H1 (cell line): ENCODE measurements around the gene TM7SF3. TPM values are rescaled to one million over a fixed set of nuclear protein-coding genes. Genes with fewer than 3 reads are reported as not detected.

Source experiments
- CTCF ChIA-PET: fragments of 300-600 bp; sonication (Branson Sonifier 250); formaldehyde crosslinking; loops from one replicate; lab custom pipeline; 2021; ENCODE audit not compliant: partially characterized antibody; lab: Charles Lee
- POLR2A ChIA-PET: fragments of 300-600 bp; sonication (Branson Sonifier 250); formaldehyde crosslinking; loops from one replicate; lab custom pipeline; 2021; ENCODE audit warnings: inconsistent platforms; ENCODE audit not compliant: partially characterized antibody; lab: Charles Lee
- DNase-seq, 2 experiments: peaks; one replicate each; pipeline versions ENCODE4 v3.0.0 to v3.0.0-alpha.2; 2010 to 2022; ENCODE audit warnings: low spot score in 2 of 2, low read depth in 1 of 2, mixed read lengths in 1 of 2
- FAIRE-seq: peaks from 2 replicates; lab custom pipeline; 2011; peaks lifted over from hg19 to GRCh38; lab: Jason Lieb, UNC
- H2AFZ ChIP-seq: 2 replicates; pipeline ENCODE4 v1.8.1; 2012; ENCODE audit warnings: low read length, inconsistent platforms
- H2AK5ac ChIP-seq: 2 replicates; pipeline ENCODE4 v1.6.1; 2013; ENCODE audit warnings: low read depth, low read length
- H2BK120ac ChIP-seq: replicated peaks from 2 replicates; pipeline ENCODE3; 2013; ENCODE audit warnings: low read depth, low read length, inconsistent platforms
- H2BK12ac ChIP-seq: 2 replicates; pipeline ENCODE4 v1.6.1; 2013; ENCODE audit warnings: low read depth, low read length
- H2BK15ac ChIP-seq: 2 replicates; pipeline ENCODE4 v1.6.1; 2013; ENCODE audit warnings: low read length
- H2BK20ac ChIP-seq: 2 replicates; pipeline ENCODE4 v1.6.1; 2013; ENCODE audit warnings: low read length
- H2BK5ac ChIP-seq: 2 replicates; pipeline ENCODE4 v1.6.1; 2013; ENCODE audit warnings: low read depth, low read length
- H3K14ac ChIP-seq: 2 replicates; pipeline ENCODE4 v1.6.1; 2013; ENCODE audit warnings: inconsistent platforms; ENCODE audit not compliant: insufficient read length
- H3K18ac ChIP-seq: 2 replicates; pipeline ENCODE4 v1.6.1; 2013; ENCODE audit warnings: low read length; ENCODE audit errors: extremely low read depth
- H3K23ac ChIP-seq: 2 replicates; pipeline ENCODE4 v1.6.1; 2013; ENCODE audit warnings: inconsistent platforms; ENCODE audit not compliant: insufficient read length
- H3K23me2 ChIP-seq: 2 replicates; pipeline ENCODE4 v1.6.1; 2013; ENCODE audit warnings: low read depth, low read length
- H3K27ac ChIP-seq: 2 replicates; pipeline ENCODE4 v1.6.1; 2011; ENCODE audit warnings: low read depth, low read length, inconsistent platforms
- H3K27me3 ChIP-seq, 4 experiments: replicated peaks in 1 of 4; 1 replicate in 1 of 4; 2 replicates in 3 of 4; pipeline versions ENCODE4 v1.6.1 to v1.8.1; 2011 to 2013; ENCODE audit warnings: low read length in 3 of 4, mild to moderate bottlenecking in 3 of 4, inconsistent platforms in 2 of 4, mixed read lengths in 2 of 4, moderate library complexity in 1 of 4; ENCODE audit not compliant: control insufficient read depth in 3 of 4, insufficient read depth in 3 of 4; ENCODE audit errors: extremely low read depth in 1 of 4
- H3K36me3 ChIP-seq, 4 experiments: 2 replicates each; pipeline versions ENCODE4 v1.6.1 to v1.8.1; 2011 to 2013; ENCODE audit warnings: mild to moderate bottlenecking in 4 of 4, low read length in 3 of 4, moderate library complexity in 2 of 4, control low read depth in 1 of 4, inconsistent platforms in 1 of 4; ENCODE audit not compliant: insufficient read depth in 4 of 4, control insufficient read depth in 2 of 4
- H3K4ac ChIP-seq: replicated peaks from 2 replicates; pipeline ENCODE3; 2013; ENCODE audit warnings: low read length, low read depth, mixed read lengths, inconsistent platforms; ENCODE audit not compliant: insufficient read length
- H3K4me1 ChIP-seq, 4 experiments: replicated peaks in 1 of 4; 1 replicate in 1 of 4; 2 replicates in 3 of 4; pipeline versions ENCODE4 v1.6.1 to v1.8.1; 2011 to 2013; ENCODE audit warnings: low read length in 3 of 4, inconsistent platforms in 2 of 4, mixed read lengths in 1 of 4; ENCODE audit not compliant: insufficient read depth in 4 of 4, control insufficient read depth in 3 of 4
- H3K4me2 ChIP-seq, 2 experiments: 2 replicates each; pipeline versions ENCODE4 v1.6.1 to v1.8.1; 2011 to 2013; ENCODE audit warnings: low read depth in 2 of 2, low read length in 2 of 2, control low read depth in 1 of 2, inconsistent platforms in 1 of 2, mild to moderate bottlenecking in 1 of 2; ENCODE audit not compliant: insufficient read depth in 1 of 2
- H3K4me3 ChIP-seq, 4 experiments: fragments of 200-600, 300-600 bp in 1 of 4; sonication (generic), shearing (Covaris generic), sonication (Bioruptor Twin) in 1 of 4; 2 replicates each; pipeline versions ENCODE4 v1.5.1 to v1.8.1; 2011 to 2016; ENCODE audit warnings: low read length in 4 of 4, low read depth in 3 of 4, control low read depth in 2 of 4, inconsistent platforms in 2 of 4, mild to moderate bottlenecking in 2 of 4, mixed read lengths in 1 of 4, moderate library complexity in 1 of 4; ENCODE audit not compliant: insufficient read depth in 2 of 4; ENCODE audit errors: extremely low read depth in 1 of 4
- H3K56ac ChIP-seq: replicated peaks from 2 replicates; pipeline ENCODE3; 2013; ENCODE audit warnings: low read depth, mild to moderate bottlenecking, mixed read lengths, low read length, inconsistent platforms; ENCODE audit not compliant: insufficient read length
- H3K79me1 ChIP-seq: 2 replicates; pipeline ENCODE4 v1.6.1; 2013; ENCODE audit warnings: low read depth, low read length, control low read depth
- H3K79me2 ChIP-seq, 2 experiments: 2 replicates each; pipeline versions ENCODE4 v1.6.1 to v1.8.1; 2012 to 2013; ENCODE audit warnings: low read length in 2 of 2, mild to moderate bottlenecking in 2 of 2, inconsistent platforms in 1 of 2; ENCODE audit not compliant: insufficient read depth in 2 of 2, control insufficient read depth in 1 of 2
- H3K9ac ChIP-seq, 4 experiments: replicated peaks in 1 of 4; 1 replicate in 1 of 4; 2 replicates in 3 of 4; pipeline versions ENCODE4 v1.6.1 to v1.8.1; 2011 to 2013; ENCODE audit warnings: low read depth in 3 of 4, low read length in 3 of 4, control low read depth in 2 of 4, mild to moderate bottlenecking in 2 of 4, moderate library complexity in 2 of 4, inconsistent platforms in 1 of 4; ENCODE audit errors: extremely low read depth in 1 of 4
- H3K9me3 ChIP-seq, 2 experiments: 2 replicates each; pipeline versions ENCODE4 v1.6.1 to v1.8.1; 2012 to 2013; ENCODE audit warnings: mild to moderate bottlenecking in 2 of 2, moderate library complexity in 2 of 2, control low read depth in 1 of 2, inconsistent platforms in 1 of 2, low read depth in 1 of 2, low read length in 1 of 2, mixed read lengths in 1 of 2; ENCODE audit not compliant: insufficient read depth in 2 of 2
- H4K20me1 ChIP-seq, 2 experiments: replicated peaks in 1 of 2; 2 replicates each; pipeline versions ENCODE3 to v1.8.1; 2011 to 2013; ENCODE audit warnings: inconsistent platforms in 2 of 2, low read length in 2 of 2, mild to moderate bottlenecking in 1 of 2; ENCODE audit not compliant: insufficient read depth in 2 of 2, control insufficient read depth in 1 of 2
- H4K5ac ChIP-seq: 2 replicates; pipeline ENCODE4 v1.6.1; 2013; ENCODE audit warnings: low read length, low read depth, mixed read lengths, inconsistent platforms; ENCODE audit not compliant: insufficient read length
- H4K8ac ChIP-seq: 2 replicates; pipeline ENCODE4 v1.8.0; 2013; ENCODE audit warnings: mild to moderate bottlenecking, moderate library complexity, low read length, inconsistent platforms; ENCODE audit not compliant: insufficient read depth; ENCODE audit errors: extremely low read depth
- H4K91ac ChIP-seq: replicated peaks from 2 replicates; pipeline ENCODE3; 2013; ENCODE audit warnings: low read length, mixed read lengths, inconsistent platforms; ENCODE audit not compliant: insufficient read length
- FOSL1 ChIP-seq: IDR thresholded peaks from 2 replicates; pipeline ENCODE4 v1.6.1; 2011; ENCODE audit warnings: mild to moderate bottlenecking, low read depth, low read length, moderate library complexity; ENCODE audit not compliant: insufficient read depth
- SP1 ChIP-seq: IDR thresholded peaks from 2 replicates; pipeline ENCODE4 v1.6.1; 2011; ENCODE audit warnings: low read depth, low read length
- WGBS, 2 experiments: shearing (Covaris generic) in 1 of 2; methylation state at CpG; one replicate each; pipeline versions ENCODE4 v1.1.6 to v1.1.7; 2013 to 2015; ENCODE audit warnings: low lambda C conversion rate in 2 of 2, mixed read lengths in 2 of 2, inconsistent platforms in 1 of 2, low coverage in 1 of 2, missing lambda C conversion rate in 1 of 2; ENCODE audit not compliant: insufficient replicate concordance in 2 of 2, insufficient coverage in 1 of 2, insufficient read length in 1 of 2; ENCODE audit errors: extremely low coverage in 1 of 2, missing lambda C conversion rate in 1 of 2; 5-methylcytosine and 5-hydroxymethylcytosine counted together
- polyA plus RNA-seq, 7 experiments: library from polyadenylated mRNA; depleted of rRNA in 3 of 7; stranded (reverse) in 5 of 7; unstranded in 2 of 7; fragments of >200 nt in 5 of 7; fragments of 200-250 nt in 2 of 7; gene quantifications; 1 replicate in 5 of 7; 2 replicates in 1 of 7; 4 replicates in 1 of 7; pipeline versions ENCODE4 v1.2.1 to v1.2.3, GENCODE V29; 2011 to 2013; ENCODE audit warnings: missing spikeins in 2 of 7, mixed read lengths in 2 of 7
- total RNA-seq: library from RNA; stranded (reverse); fragmentation: NEBNext Ultra II Directional; extraction: Animal tissue kit (Norgen Biotek cat#: 25700); gene quantifications from 2 replicates; pipeline ENCODE4 v1.2.1, GENCODE V29; 2021

The TM7SF3 gene
- total and polyA plus RNA-seq, 2 of the 8 experiments (the other 6 are each of a cell fraction or from before 2014, with no cell fraction given) = 57.9 to 77.2 TPM

- H3K9ac ChIP-seq = no peak overlapping the region
- H3K18ac ChIP-seq = no peak overlapping the region
- H3K4ac ChIP-seq = no peak overlapping the region
- H4K91ac ChIP-seq = no peak overlapping the region
- FAIRE-seq (no peak), DNase-seq (no peak)
- POLR2A ChIA-PET = no interaction called here
- H2AK5ac ChIP-seq = no peak overlapping the region
- no peak overlapping the region for H2BK5ac ChIP-seq
- H3K23ac ChIP-seq = no peak overlapping the region
- no peak overlapping the region for H2BK120ac ChIP-seq
- WGBS, 2 experiments = 98% methylated on average over 2 of the region's 2 CpGs; no CpG with 5 or more reads in 1 of the 2 experiments
- H3K27ac ChIP-seq = no peak overlapping the region
- 0 out of 4 replicates have a peak, but pooled peaks cover 0 to 2% of the 10 kb centered on the region in 2 experiments for H3K79me2 ChIP-seq
- H3K27me3 ChIP-seq = no peaks in the 10 kb centered on the region
- no peak overlapping the region for H3K56ac ChIP-seq
- H3K4me1 ChIP-seq = no peaks in the 10 kb centered on the region
- no peaks in the 10 kb centered on the region for H3K9me3 ChIP-seq
- no peak overlapping the region for H4K8ac ChIP-seq
- no peak overlapping the region for H2AFZ ChIP-seq
- peaks cover 5% of the 10 kb centered on the region; the same call in 1 of the 2 replicates for H3K79me1 ChIP-seq
- TF ChIP-seq FOSL1 (no peak), SP1 (no peak)
- TF ChIP-seq, all 59 proteins: peak for 0
- Histone ChIP-seq H3K23me2 (peaks cover 5% of the 10 kb centered on the region; the same call in 1 of the 2 replicates), H3K14ac (no peak overlapping the region), H4K5ac (no peak overlapping the region), H3K36me3 (peaks cover 8 to 30% (median 13%) of the 10 kb centered on the region in 4 experiments; a peak in 7 of 8 replicates), H4K20me1 (peaks cover 0 to 1% of the 10 kb centered on the region in 2 experiments), H2BK15ac (no peak overlapping the region), H3K4me3 (no peak overlapping the region), H2BK20ac (no peak overlapping the region), H2BK12ac (no peak overlapping the region), H3K4me2 (no peak overlapping the region)
- CTCF ChIA-PET = interaction anchor here (1.0 kb wide), 1 partner anchor 9 kb away, joined by 3 read pairs; no protein-coding TSS in a partner anchor
Observed at GRCh38 chr12:26997003-26997402, 17.2 kb downstream of the TM7SF3 start.
